Measurements from ENCODE around the gene NHERF1.

DNA sequence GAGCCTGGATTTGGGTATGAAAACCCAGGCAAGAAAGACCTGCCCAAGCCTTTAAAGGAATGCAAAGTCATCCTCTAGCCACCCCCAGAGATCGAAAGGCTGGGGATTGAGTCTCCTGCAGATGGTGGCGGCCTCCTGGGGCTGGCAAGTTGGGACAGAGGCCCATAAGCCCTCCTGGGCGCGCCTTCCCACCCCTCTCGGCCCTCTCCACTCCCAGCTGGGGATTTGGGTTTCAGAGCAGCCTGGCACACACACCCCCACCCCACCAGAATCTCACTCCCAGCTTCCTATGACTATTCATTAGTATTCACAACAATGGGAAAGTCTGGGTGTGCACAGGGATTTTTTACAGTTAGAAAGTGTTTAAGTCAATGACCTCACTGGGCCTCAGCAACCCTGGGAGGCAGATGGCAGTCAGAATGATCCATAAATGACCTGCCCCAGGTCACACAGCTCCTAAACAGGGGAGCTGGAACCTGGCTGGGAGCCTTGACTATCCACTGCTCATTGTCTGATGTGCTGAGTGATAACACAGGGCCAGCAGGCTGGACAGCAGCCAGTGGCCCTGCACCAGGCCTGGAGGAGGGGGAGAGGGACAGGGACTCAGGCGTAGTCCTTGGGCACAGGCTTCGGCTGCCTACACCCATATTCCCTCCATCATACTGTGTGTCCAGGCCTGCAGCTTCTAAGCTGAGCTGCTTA is 12.1 kb downstream of the NHERF1 start:
- TF ChIP-seq TAF1 (IDR thresholded peaks at IDR 0.05; ENCODE audit: borderline replicate concordance, low read depth, low read length), result no peak
- no peak for TF ChIP-seq POLR2A (IDR thresholded peaks at IDR 0.05; ENCODE audit: low read depth, low read length)

Measured in GM12892 (cell line).